ENCODE results near the gene DCBLD2.
A peak's percentile ranks its signal among the peaks of the same experiment; 100 is the strongest.

DCBLD2 gene

GRCh38 chr3:98901392-98902350 lies at the start of gene DCBLD2:
Gene DCBLD2 (minus strand): TSS chr3:98901695. CDS start chr3:98901326, 369 bp downstream.
- no peaks in the 10 kb centered on the region for H3K27me3 ChIP-seq (replicated peaks; ENCODE audit: control insufficient read depth, insufficient read depth, low read length)
- TF ChIP-seq CTCF (IDR thresholded peaks at IDR 0.05; ENCODE audit: insufficient read depth, low read length, poor library complexity, severe bottlenecking), result no peak
- DNase-seq (ENCODE audit: extremely low read depth, insufficient read length), result peak; percentile 98
- H3K36me3 ChIP-seq (ENCODE audit: control insufficient read depth, insufficient read depth, low read length), result no peaks in the 10 kb centered on the region
- H3K4me3 ChIP-seq (replicated peaks; ENCODE audit: low read depth, low read length), result peak within 1 kb of the TSS; percentile 95

- no peak overlapping the region for H3K4me3 ChIP-seq (replicated peaks; ENCODE audit: low read depth, low read length)
- TF ChIP-seq CTCF (IDR thresholded peaks at IDR 0.05; ENCODE audit: insufficient read depth, low read length, poor library complexity, severe bottlenecking), result no peak
- no peaks in the 10 kb centered on the region for H3K36me3 ChIP-seq (ENCODE audit: control insufficient read depth, insufficient read depth, low read length)
- DNase-seq (ENCODE audit: extremely low read depth, insufficient read length), result no peak
- H3K27me3 ChIP-seq (replicated peaks; ENCODE audit: control insufficient read depth, insufficient read depth, low read length), result no peaks in the 10 kb centered on the region
Measured at GRCh38 chr3:98945666-98946065, 44.2 kb upstream of the DCBLD2 start.

- DNase-seq (ENCODE audit: extremely low read depth, insufficient read length), result no peak
- Histone ChIP-seq H3K4me3 (replicated peaks; ENCODE audit: low read depth, low read length) (no peak overlapping the region), H3K36me3 (ENCODE audit: control insufficient read depth, insufficient read depth, low read length) (no peaks in the 10 kb centered on the region), H3K27me3 (replicated peaks; ENCODE audit: control insufficient read depth, insufficient read depth, low read length) (no peaks in the 10 kb centered on the region)
- no peak for TF ChIP-seq CTCF (IDR thresholded peaks at IDR 0.05; ENCODE audit: insufficient read depth, low read length, poor library complexity, severe bottlenecking)
Measured at GRCh38 chr3:98945101-98945524, 43.6 kb upstream of the DCBLD2 start.

- DNase-seq (ENCODE audit: extremely low read depth, insufficient read length), result no peak
- no peak overlapping the region for H3K4me3 ChIP-seq (replicated peaks; ENCODE audit: low read depth, low read length)
- no peak for TF ChIP-seq CTCF (IDR thresholded peaks at IDR 0.05; ENCODE audit: insufficient read depth, low read length, poor library complexity, severe bottlenecking)
Measured at GRCh38 chr3:98930413-98930812, 28.9 kb upstream of the DCBLD2 start.

GRCh38 chr3:98921957-98922356 lies 20.5 kb upstream of the DCBLD2 start:
- H3K36me3 ChIP-seq (ENCODE audit: control insufficient read depth, insufficient read depth, low read length), result no peaks in the 10 kb centered on the region
- no peaks in the 10 kb centered on the region for H3K27me3 ChIP-seq (replicated peaks; ENCODE audit: control insufficient read depth, insufficient read depth, low read length)
- DNase-seq (ENCODE audit: extremely low read depth, insufficient read length), result no peak
- no peak for TF ChIP-seq CTCF (IDR thresholded peaks at IDR 0.05; ENCODE audit: insufficient read depth, low read length, poor library complexity, severe bottlenecking)
- no peak overlapping the region for H3K4me3 ChIP-seq (replicated peaks; ENCODE audit: low read depth, low read length)

More at GRCh38 chr3:98930413-98930812, 28.9 kb upstream of the DCBLD2 start:
- no peaks in the 10 kb centered on the region for H3K36me3 ChIP-seq (ENCODE audit: control insufficient read depth, insufficient read depth, low read length)
- H3K27me3 ChIP-seq (replicated peaks; ENCODE audit: control insufficient read depth, insufficient read depth, low read length), result no peaks in the 10 kb centered on the region
